Spleen (tissue), 11 donors: Measurements from ENCODE around the gene NRXN2. TPM values are rescaled to one million over a fixed set of nuclear protein-coding genes. Genes with fewer than 3 reads are reported as not detected.

Experiments
- DNase-seq: peaks from one replicate; pipeline ENCODE4 v3.0.0-alpha.2; 2020
- H3K27ac ChIP-seq, 8 donors: fragments of 200-600 bp; sonication (generic) in 7 of 8; 1 replicate in 4 of 8; 2 replicates in 4 of 8; pipeline versions ENCODE4 v1.5.0 to v1.8.0; 2016 to 2021; ENCODE audit warnings: inconsistent platforms in 4 of 8, mild to moderate bottlenecking in 4 of 8, moderate library complexity in 1 of 8
- H3K27me3 ChIP-seq, 7 donors: fragments of 200-600 bp; sonication (generic) in 6 of 7; replicated peaks in 1 of 7; 1 replicate in 4 of 7; 2 replicates in 3 of 7; pipeline versions ENCODE4 v1.5.0 to v1.8.0; 2016 to 2021; ENCODE audit warnings: inconsistent platforms in 3 of 7, mild to moderate bottlenecking in 1 of 7
- H3K36me3 ChIP-seq, 6 donors: fragments of 200-600 bp; sonication (generic) in 5 of 6; 1 replicate in 4 of 6; 2 replicates in 2 of 6; pipeline versions ENCODE4 v1.5.0 to v1.8.0; 2016 to 2021; ENCODE audit warnings: inconsistent platforms in 2 of 6
- H3K4me1 ChIP-seq, 6 donors: fragments of 200-600 bp; sonication (generic) in 5 of 6; 1 replicate in 3 of 6; 2 replicates in 3 of 6; pipeline versions ENCODE4 v1.5.0 to v1.8.0; 2016 to 2021; ENCODE audit warnings: inconsistent platforms in 3 of 6
- H3K4me3 ChIP-seq, 8 donors: fragments of 200-600 bp; sonication (generic) in 7 of 8; 1 replicate in 4 of 8; 2 replicates in 4 of 8; pipeline versions ENCODE4 v1.5.0 to v1.8.0; 2016 to 2021; ENCODE audit warnings: inconsistent platforms in 4 of 8, mild to moderate bottlenecking in 4 of 8, moderate library complexity in 2 of 8
- H3K9me3 ChIP-seq, 8 donors: fragments of 200-600 bp; sonication (generic) in 7 of 8; 1 replicate in 4 of 8; 2 replicates in 4 of 8; pipeline versions ENCODE4 v1.5.0 to v1.8.0; 2016 to 2021; ENCODE audit warnings: inconsistent platforms in 4 of 8
- POLR2A ChIP-seq, 3 donors: fragments of 450-650 bp; IDR thresholded peaks; one replicate each; pipeline ENCODE4 v1.5.1; 2017; ENCODE audit warnings: antibody characterized with exemption in 3 of 3, mild to moderate bottlenecking in 1 of 3
- POLR2AphosphoS5 ChIP-seq, 3 donors: sonication (generic); formaldehyde crosslinking; IDR thresholded peaks; one replicate each; pipeline ENCODE4 v1.5.1; 2017; ENCODE audit warnings: antibody characterized with exemption in 3 of 3
- WGBS, 5 donors: extraction: QIAGEN DNeasy Blood & Tissue Kit in 3 of 5; methylation state at CpG; one replicate each; pipeline versions ENCODE4 v1.1.5 to v1.1.7; 2013 to 2018; 5-methylcytosine and 5-hydroxymethylcytosine counted together
- intact Hi-C: fragments of 100-400 bp; cut with DNase I; formaldehyde crosslinking; loops from one replicate; pipeline ENCODE4 v1.15.0; 2023; ENCODE audit warnings: low total_unique reads
- polyA plus RNA-seq, 3 donors: library from polyadenylated mRNA; stranded (reverse); fragments of 200-250 nt; gene quantifications; one replicate each; pipeline ENCODE4 v1.2.1, GENCODE V29; 2013
- total RNA-seq, 7 donors: library from RNA; depleted of rRNA in 3 of 7; stranded (reverse); fragments of >200 nt in 3 of 7; fragmentation: NEBNext Ultra II Directional in 4 of 7; extraction: Animal tissue kit (Norgen Biotek cat#: 25700) in 4 of 7; gene quantifications; one replicate each; pipeline versions ENCODE4 v1.1.0 to v1.2.1, GENCODE V29; 2016 to 2021
- TF ChIP-seq, protein P1 (sequence below), 11 experiments: fragments of 200-600 bp in 7 of 11; fragments of 450-650 bp in 4 of 11; sonication (generic) in 4 of 11; IDR thresholded peaks in 8 of 11; conservative IDR thresholded peaks in 3 of 11; 1 replicate in 7 of 11; 2 replicates in 4 of 11; pipeline versions ENCODE4 v1.4.0 to v1.8.0; 2016 to 2021; ENCODE audit warnings: antibody characterized with exemption in 11 of 11, inconsistent platforms in 4 of 11, mild to moderate bottlenecking in 1 of 11
- donor health status: healthy with polysubstance abuse.
- donor health status: DM: no; HTN: no; CAD: no; lungs with moderate emphysema.
- donor health status: DM: no; HTN: no; CAD: no.
- donor health status: Bipolar disorder and iron deficiency.
- donor health status: healthy.
- donor health status: DM: no; HTN: no; CAD: no.
- donor health status: DM: yes; HTN: yes; CAD: no.

The NRXN2 gene
- total and polyA plus RNA-seq, 10 donors = 0.59 to 12.9 (median 3.0) TPM

GRCh38 chr11:64639885-64640284 is 83.1 kb downstream of the NRXN2 start:
- Histone ChIP-seq H3K4me1 (peaks cover 0 to 50% (median 29%) of the 10 kb centered on the region in 6 donors), H3K4me3 (no peak overlapping the region), H3K27me3 (peaks cover 0 to 98% (median 49%) of the 10 kb centered on the region in 7 donors), H3K36me3 (no peaks in the 10 kb centered on the region), H3K9me3 (no peaks in the 10 kb centered on the region), H3K27ac (no peak overlapping the region)
- TF ChIP-seq POLR2A (IDR thresholded peaks at IDR 0.05) = no peak
- TF ChIP-seq, protein P1, sequence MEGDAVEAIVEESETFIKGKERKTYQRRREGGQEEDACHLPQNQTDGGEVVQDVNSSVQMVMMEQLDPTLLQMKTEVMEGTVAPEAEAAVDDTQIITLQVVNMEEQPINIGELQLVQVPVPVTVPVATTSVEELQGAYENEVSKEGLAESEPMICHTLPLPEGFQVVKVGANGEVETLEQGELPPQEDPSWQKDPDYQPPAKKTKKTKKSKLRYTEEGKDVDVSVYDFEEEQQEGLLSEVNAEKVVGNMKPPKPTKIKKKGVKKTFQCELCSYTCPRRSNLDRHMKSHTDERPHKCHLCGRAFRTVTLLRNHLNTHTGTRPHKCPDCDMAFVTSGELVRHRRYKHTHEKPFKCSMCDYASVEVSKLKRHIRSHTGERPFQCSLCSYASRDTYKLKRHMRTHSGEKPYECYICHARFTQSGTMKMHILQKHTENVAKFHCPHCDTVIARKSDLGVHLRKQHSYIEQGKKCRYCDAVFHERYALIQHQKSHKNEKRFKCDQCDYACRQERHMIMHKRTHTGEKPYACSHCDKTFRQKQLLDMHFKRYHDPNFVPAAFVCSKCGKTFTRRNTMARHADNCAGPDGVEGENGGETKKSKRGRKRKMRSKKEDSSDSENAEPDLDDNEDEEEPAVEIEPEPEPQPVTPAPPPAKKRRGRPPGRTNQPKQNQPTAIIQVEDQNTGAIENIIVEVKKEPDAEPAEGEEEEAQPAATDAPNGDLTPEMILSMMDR (IDR thresholded peaks at IDR 0.05 in 8 of 11, conservative IDR thresholded peaks at IDR 0.05 in 3 of 11) = no peak
- no peak for TF ChIP-seq POLR2AphosphoS5 (IDR thresholded peaks at IDR 0.05)
- 68 to 77% (median 74%) methylated on average over 3 to 4 of the region's 4 CpGs for WGBS, 5 donors
- intact Hi-C loops = no loop called here
- no peak for DNase-seq

DNA sequence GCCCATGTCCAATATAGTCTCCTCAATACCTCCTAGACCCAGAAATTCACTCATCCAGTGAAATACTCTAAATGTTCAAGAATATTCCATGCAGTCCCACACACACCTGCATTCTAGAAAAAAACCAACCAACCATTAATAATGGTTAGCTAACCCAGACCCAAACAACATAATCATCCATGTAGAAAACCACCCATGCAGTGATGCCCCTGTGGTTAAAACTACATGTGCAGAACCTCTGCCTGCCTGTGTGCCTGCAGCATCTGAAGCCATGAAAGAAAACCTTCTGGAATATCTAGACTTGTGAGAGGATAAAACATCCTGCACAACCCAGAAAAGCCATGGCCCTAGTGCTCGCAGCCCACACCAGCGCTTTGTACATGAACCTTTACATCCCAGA is 84.2 kb downstream of the NRXN2 start:
- H3K27ac ChIP-seq = no peak overlapping the region
- intact Hi-C loops = no loop called here
- no peaks in the 10 kb centered on the region for H3K9me3 ChIP-seq
- H3K4me1 ChIP-seq = peaks cover 0 to 43% (median 24%) of the 10 kb centered on the region in 6 donors
- TF ChIP-seq POLR2A (IDR thresholded peaks at IDR 0.05) = no peak
- TF ChIP-seq, protein P1 (IDR thresholded peaks at IDR 0.05 in 8 of 11, conservative IDR thresholded peaks at IDR 0.05 in 3 of 11) = no peak
- TF ChIP-seq POLR2AphosphoS5 (IDR thresholded peaks at IDR 0.05) = no peak
- WGBS, 5 donors = 91 to 97% (median 93%) methylated on average over 2 of the region's 2 CpGs
- no peak overlapping the region for H3K4me3 ChIP-seq
- DNase-seq = no peak
- peaks cover 0 to 90% (median 38%) of the 10 kb centered on the region in 7 donors for H3K27me3 ChIP-seq
- H3K36me3 ChIP-seq = no peaks in the 10 kb centered on the region

- peak in 1 of 3 donors; percentile 32 for TF ChIP-seq POLR2AphosphoS5 (IDR thresholded peaks at IDR 0.05)
- TF ChIP-seq, protein P1 (IDR thresholded peaks at IDR 0.05 in 8 of 11, conservative IDR thresholded peaks at IDR 0.05 in 3 of 11) = no peak
- intact Hi-C loops = no loop called here
- WGBS, 5 donors = 24 to 54% (median 39%) methylated on average over 19 to 37 of the region's 37 CpGs
- Histone ChIP-seq H3K4me1 (peaks cover 0 to 42% (median 19%) of the 10 kb centered on the region in 6 donors), H3K4me3 (peak overlapping the region in 3 of 8 donors; percentile 9 to 46 (median 20)), H3K27ac (no peak overlapping the region), H3K27me3 (peaks cover 0 to 83% (median 32%) of the 10 kb centered on the region in 7 donors), H3K36me3 (no peaks in the 10 kb centered on the region), H3K9me3 (no peaks in the 10 kb centered on the region)
- DNase-seq = no peak
These were observed 84.9 kb downstream of the NRXN2 start for GRCh38 chr11:64638018-64638665.

DNA sequence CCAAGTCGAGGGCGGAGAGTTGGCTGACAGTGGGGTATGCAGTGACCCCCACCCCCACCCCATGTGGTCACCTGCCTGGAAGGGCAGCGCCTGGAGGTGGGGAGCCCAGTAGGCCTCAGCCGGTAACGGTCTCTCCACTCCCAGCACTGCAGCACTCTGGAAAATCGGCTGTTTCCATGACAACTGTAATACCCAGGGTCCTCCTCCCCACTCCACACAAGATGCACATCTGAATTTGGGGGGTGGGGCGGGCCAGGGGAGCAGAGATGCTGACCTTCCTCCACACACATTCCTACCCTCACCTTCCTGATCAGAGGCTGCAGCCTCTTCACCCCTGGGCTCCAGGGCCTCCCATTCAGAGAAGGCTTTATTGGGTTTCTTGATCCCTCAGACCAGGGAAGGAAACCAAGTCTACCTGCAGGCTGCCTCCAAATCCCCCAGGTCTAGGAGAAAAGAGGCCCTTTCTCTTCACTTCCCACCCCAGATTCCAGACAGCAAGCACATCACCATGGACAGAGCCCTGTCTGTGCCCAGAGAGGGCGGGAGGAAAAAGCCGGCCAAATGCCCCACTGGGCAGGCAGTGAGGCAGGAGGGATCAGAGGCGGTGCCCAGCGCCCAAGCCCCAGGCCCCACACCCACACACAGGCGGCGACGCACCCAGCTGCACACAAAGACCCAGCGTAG is 85.5 kb downstream of the NRXN2 start:
- H3K4me3 ChIP-seq = peak overlapping the region in 2 of 8 donors; percentile 20 to 46
- 70 to 80% (median 74%) methylated on average over 4 to 15 of the region's 15 CpGs for WGBS, 5 donors
- DNase-seq = no peak
- peaks cover 0 to 36% (median 16%) of the 10 kb centered on the region in 6 donors for H3K4me1 ChIP-seq
- H3K27me3 ChIP-seq = peaks cover 0 to 76% (median 26%) of the 10 kb centered on the region in 7 donors
- H3K9me3 ChIP-seq = no peaks in the 10 kb centered on the region
- no peaks in the 10 kb centered on the region for H3K36me3 ChIP-seq
- TF ChIP-seq POLR2AphosphoS5 (IDR thresholded peaks at IDR 0.05) = no peak
- TF ChIP-seq, protein P1 (IDR thresholded peaks at IDR 0.05 in 8 of 11, conservative IDR thresholded peaks at IDR 0.05 in 3 of 11) = no peak
- TF ChIP-seq POLR2A (IDR thresholded peaks at IDR 0.05) = no peak
- intact Hi-C loops = no loop called here
- H3K27ac ChIP-seq = no peak overlapping the region
